WTC11 (cell line): ENCODE data around the gene FNBP1L. TPM values are rescaled to one million over a fixed set of nuclear protein-coding genes. Genes with fewer than 3 reads are reported as not detected.

Experiments
- ATAC-seq: fragments of 200-7000 bp; cut with Tn5 transposase; 2 replicates; pipeline ENCODE4 v1.10.0; 2021; ENCODE audit warnings: mild to moderate bottlenecking, moderate library complexity
- CTCF ChIA-PET: fragments of 300-600 bp; sonication (Branson Sonifier 250); formaldehyde crosslinking; loops from one replicate; lab custom pipeline; 2021; ENCODE audit warnings: antibody characterized with exemption; lab: Charles Lee
- POLR2A ChIA-PET: fragments of 350-600 bp; sonication (Branson Sonifier 250); formaldehyde crosslinking; loops from one replicate; lab custom pipeline; 2021; ENCODE audit warnings: antibody characterized with exemption; lab: Charles Lee
- DNase-seq: peaks from one replicate; pipeline ENCODE4 v3.0.0; 2021; ENCODE audit warnings: low spot score
- H3K27ac Mint-ChIP-seq: 2 replicates; pipeline ENCODE4 v1.8.0; 2021; ENCODE audit warnings: mixed read lengths
- H3K27me3 Mint-ChIP-seq: 2 replicates; pipeline ENCODE4 v1.8.0; 2021; ENCODE audit warnings: low read depth, mild to moderate bottlenecking, moderate library complexity, mixed read lengths
- H3K36me3 Mint-ChIP-seq: 2 replicates; pipeline ENCODE4 v1.8.0; 2021; ENCODE audit warnings: mixed read lengths
- H3K4me1 Mint-ChIP-seq: 2 replicates; pipeline ENCODE4 v1.8.0; 2022; ENCODE audit warnings: mixed read lengths
- H3K4me3 Mint-ChIP-seq: 2 replicates; pipeline ENCODE4 v1.8.0; 2021; ENCODE audit warnings: mild to moderate bottlenecking, moderate library complexity, mixed read lengths
- H3K9me3 Mint-ChIP-seq: 2 replicates; pipeline ENCODE4 v1.8.0; 2021; ENCODE audit warnings: mixed read lengths
- ATF1 ChIP-seq: sonication (generic); formaldehyde crosslinking; IDR thresholded peaks from 2 replicates; pipeline ENCODE4 v1.8.1; 2023; ENCODE audit warnings: mild to moderate bottlenecking, moderate library complexity, missing genetic modification reagents
- E2F1 ChIP-seq: sonication (generic); formaldehyde crosslinking; IDR thresholded peaks from 2 replicates; pipeline ENCODE4 v1.8.0; 2022; ENCODE audit warnings: mild to moderate bottlenecking, missing genetic modification reagents
- E2F4 ChIP-seq: sonication (generic); formaldehyde crosslinking; IDR thresholded peaks from 2 replicates; pipeline ENCODE4 v1.8.1; 2022; ENCODE audit warnings: low read depth, mild to moderate bottlenecking, moderate library complexity, missing genetic modification reagents, borderline replicate concordance
- HMGA2 ChIP-seq: fragments of 250-450 bp; sonication (Bioruptor Pico); IDR thresholded peaks from 2 replicates; pipeline ENCODE4 v1.4.0; 2021; ENCODE audit warnings: mild to moderate bottlenecking, moderate library complexity
- JUN ChIP-seq: sonication (generic); formaldehyde crosslinking; IDR thresholded peaks from 2 replicates; pipeline ENCODE4 v1.8.0; 2023; ENCODE audit warnings: mild to moderate bottlenecking, missing genetic modification reagents
- MAX ChIP-seq: sonication (generic); formaldehyde crosslinking; IDR thresholded peaks from 2 replicates; pipeline ENCODE4 v1.8.0; 2022; ENCODE audit warnings: mild to moderate bottlenecking, missing genetic modification reagents
- NFATC4 ChIP-seq: fragments of 250-450 bp; sonication (Bioruptor Pico); IDR thresholded peaks from 2 replicates; pipeline ENCODE4 v1.9.0; 2021; ENCODE audit warnings: mild to moderate bottlenecking
- NR1H2 ChIP-seq: sonication (generic); formaldehyde crosslinking; IDR thresholded peaks from 2 replicates; pipeline ENCODE4 v1.9.0; 2021; ENCODE audit warnings: mild to moderate bottlenecking, moderate library complexity, missing genetic modification reagents
- ZNF219 ChIP-seq: sonication (generic); formaldehyde crosslinking; IDR thresholded peaks from 2 replicates; pipeline ENCODE4 v1.8.0; 2023; ENCODE audit warnings: missing genetic modification reagents, mild to moderate bottlenecking, borderline replicate concordance
- total RNA-seq: library from RNA; stranded (reverse); gene quantifications from 3 replicates; pipeline ENCODE4 v1.2.3, GENCODE V29; 2021
- TF ChIP-seq, protein P1 (sequence below): fragments of 250-450 bp; sonication (Bioruptor Pico); IDR thresholded peaks from 2 replicates; pipeline ENCODE4 v1.8.0; 2021; ENCODE audit warnings: mild to moderate bottlenecking
- TF ChIP-seq, protein P2 (sequence below): sonication (generic); formaldehyde crosslinking; IDR thresholded peaks from 2 replicates; pipeline ENCODE4 v1.8.1; 2023; ENCODE audit warnings: mild to moderate bottlenecking, missing genetic modification reagents, moderate library complexity
- TF ChIP-seq, protein P3 (sequence below): sonication (generic); formaldehyde crosslinking; IDR thresholded peaks from 2 replicates; pipeline ENCODE4 v1.8.0; 2022; ENCODE audit warnings: mild to moderate bottlenecking, missing genetic modification reagents

FNBP1L gene
- total RNA-seq, 1 experiment from 2014 or later = 79.1 TPM

- no peak for DNase-seq
- H3K27ac Mint-ChIP-seq = no peak overlapping the region
- ChIA-PET POLR2A (no interaction called here), CTCF (interaction anchor here (1.5 to 1.6 kb wide), 2 partner anchors 19 to 110 kb away, joined by 5 read pairs; no protein-coding TSS in a partner anchor)
- peaks cover 18% of the 10 kb centered on the region for H3K9me3 Mint-ChIP-seq
- peaks cover 2% of the 10 kb centered on the region for H3K36me3 Mint-ChIP-seq
- H3K4me3 Mint-ChIP-seq = no peak overlapping the region
- no peak for TF ChIP-seq ZNF219 (CRISPR knock-in tag)
- TF ChIP-seq, protein P1, sequence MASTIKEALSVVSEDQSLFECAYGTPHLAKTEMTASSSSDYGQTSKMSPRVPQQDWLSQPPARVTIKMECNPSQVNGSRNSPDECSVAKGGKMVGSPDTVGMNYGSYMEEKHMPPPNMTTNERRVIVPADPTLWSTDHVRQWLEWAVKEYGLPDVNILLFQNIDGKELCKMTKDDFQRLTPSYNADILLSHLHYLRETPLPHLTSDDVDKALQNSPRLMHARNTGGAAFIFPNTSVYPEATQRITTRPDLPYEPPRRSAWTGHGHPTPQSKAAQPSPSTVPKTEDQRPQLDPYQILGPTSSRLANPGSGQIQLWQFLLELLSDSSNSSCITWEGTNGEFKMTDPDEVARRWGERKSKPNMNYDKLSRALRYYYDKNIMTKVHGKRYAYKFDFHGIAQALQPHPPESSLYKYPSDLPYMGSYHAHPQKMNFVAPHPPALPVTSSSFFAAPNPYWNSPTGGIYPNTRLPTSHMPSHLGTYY (CRISPR knock-in tag) = no peak
- no peak for TF ChIP-seq NR1H2 (CRISPR knock-in tag)
- no peak for TF ChIP-seq NFATC4 (CRISPR knock-in tag)
- no peak for TF ChIP-seq MAX (CRISPR knock-in tag)
- no peak for ATAC-seq
- no peaks in the 10 kb centered on the region for H3K27me3 Mint-ChIP-seq
- peaks cover 49% of the 10 kb centered on the region for H3K4me1 Mint-ChIP-seq
Measured at GRCh38 chr1:93415296-93415695, 32.6 kb upstream of the FNBP1L start.

DNA sequence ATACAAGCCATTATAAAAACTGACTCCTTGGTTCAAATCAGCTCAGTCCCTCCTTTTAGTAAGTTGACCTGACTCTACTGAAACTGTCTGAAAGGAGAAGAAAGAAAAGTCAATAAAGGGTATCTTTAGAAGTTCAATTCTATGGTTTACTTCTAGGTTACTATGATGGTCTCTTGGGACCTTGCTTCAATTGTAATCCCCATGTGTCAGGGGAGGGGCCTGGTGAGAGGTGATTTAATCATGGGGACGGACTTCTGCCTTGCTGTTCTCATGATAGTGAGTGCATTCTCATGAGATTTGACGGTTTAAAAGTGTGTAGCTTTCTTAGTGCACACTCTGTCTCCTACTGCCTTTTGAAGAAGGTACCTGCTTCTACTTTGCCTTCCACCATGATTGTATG, 31.7 kb upstream of the FNBP1L start:
- H3K36me3 Mint-ChIP-seq = no peaks in the 10 kb centered on the region
- no peak for TF ChIP-seq E2F4 (CRISPR knock-in tag)
- no peak for TF ChIP-seq HMGA2 (CRISPR knock-in tag)
- TF ChIP-seq, all 79 proteins: peak for 0

DNA sequence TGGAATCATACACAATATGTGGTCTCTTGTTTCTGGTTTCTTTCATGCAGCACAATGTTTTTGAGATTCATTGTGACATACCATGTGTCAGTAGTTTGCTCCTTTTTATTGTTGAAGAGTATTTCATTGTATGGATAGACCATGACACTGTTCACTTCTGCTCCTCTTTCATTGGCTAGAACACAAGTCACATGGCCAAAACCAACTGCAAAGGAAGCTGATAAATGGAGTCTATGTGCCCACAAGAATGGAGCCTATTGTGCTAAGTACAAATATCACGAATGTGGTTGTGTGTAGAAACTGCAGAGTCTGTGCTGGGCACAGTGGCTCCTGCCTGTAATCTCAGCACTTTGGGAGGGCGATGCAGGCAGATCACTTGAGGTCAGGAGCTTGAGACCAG, 28.6 kb upstream of the FNBP1L start:
- ATAC-seq (no peak), DNase-seq (no peak)
- H3K36me3 Mint-ChIP-seq = no peaks in the 10 kb centered on the region
- H3K9me3 Mint-ChIP-seq = peaks cover under 1% of the 10 kb centered on the region; the same call in 1 of the 2 replicates
- no peak overlapping the region for H3K27ac Mint-ChIP-seq
- CTCF ChIA-PET = no interaction called here
- POLR2A ChIA-PET = no interaction called here
- H3K4me1 Mint-ChIP-seq = peaks cover 13% of the 10 kb centered on the region
- no peak for TF ChIP-seq JUN (CRISPR knock-in tag)
- TF ChIP-seq, protein P2, sequence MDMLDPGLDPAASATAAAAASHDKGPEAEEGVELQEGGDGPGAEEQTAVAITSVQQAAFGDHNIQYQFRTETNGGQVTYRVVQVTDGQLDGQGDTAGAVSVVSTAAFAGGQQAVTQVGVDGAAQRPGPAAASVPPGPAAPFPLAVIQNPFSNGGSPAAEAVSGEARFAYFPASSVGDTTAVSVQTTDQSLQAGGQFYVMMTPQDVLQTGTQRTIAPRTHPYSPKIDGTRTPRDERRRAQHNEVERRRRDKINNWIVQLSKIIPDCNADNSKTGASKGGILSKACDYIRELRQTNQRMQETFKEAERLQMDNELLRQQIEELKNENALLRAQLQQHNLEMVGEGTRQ (CRISPR knock-in tag) = peak; percentile 39; the same call in 1 of the 2 replicates
- no peaks in the 10 kb centered on the region for H3K27me3 Mint-ChIP-seq
- H3K4me3 Mint-ChIP-seq = no peak overlapping the region

More for the DNA sequence above, 31.7 kb upstream of the FNBP1L start:
- Mint-ChIP-seq H3K4me1 (peaks cover 43% of the 10 kb centered on the region), H3K27ac (no peak overlapping the region), H3K27me3 (no peaks in the 10 kb centered on the region), H3K4me3 (no peak overlapping the region), H3K9me3 (peaks cover 11% of the 10 kb centered on the region; the same call in 1 of the 2 replicates)
- ChIA-PET CTCF (no interaction called here), POLR2A (no interaction called here)
- ATAC-seq (no peak), DNase-seq (no peak)

DNA sequence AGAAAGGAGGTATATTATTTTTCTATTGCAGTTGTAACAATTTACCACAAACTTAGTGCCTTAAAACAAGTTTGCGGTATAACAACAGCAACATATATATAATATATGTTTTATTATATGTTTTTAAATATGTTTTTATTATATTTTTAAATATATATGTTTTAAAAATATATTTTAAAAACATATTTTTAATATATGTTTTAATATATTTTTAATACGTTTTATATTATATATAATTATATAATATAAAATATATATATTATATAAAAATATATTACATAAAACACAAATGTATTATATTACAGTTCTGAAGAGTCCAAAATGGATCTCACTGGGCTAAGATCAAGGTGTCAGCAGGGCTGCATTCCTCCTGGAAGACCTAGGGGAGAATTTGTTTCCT, 27.5 kb upstream of the FNBP1L start:
- H3K36me3 Mint-ChIP-seq = no peaks in the 10 kb centered on the region
- ATAC-seq (no peak), DNase-seq (no peak)
- H3K9me3 Mint-ChIP-seq = peaks cover 9% of the 10 kb centered on the region
- H3K4me3 Mint-ChIP-seq = no peak overlapping the region
- TF ChIP-seq ZNF219 (CRISPR knock-in tag) = no peak
- peak; percentile 93; the same call in 1 of the 2 replicates for TF ChIP-seq HMGA2 (CRISPR knock-in tag)
- H3K27me3 Mint-ChIP-seq = no peaks in the 10 kb centered on the region
- CTCF ChIA-PET = no interaction called here
- no peak overlapping the region for H3K27ac Mint-ChIP-seq
- peaks cover 6% of the 10 kb centered on the region for H3K4me1 Mint-ChIP-seq
- POLR2A ChIA-PET = no interaction called here

DNA sequence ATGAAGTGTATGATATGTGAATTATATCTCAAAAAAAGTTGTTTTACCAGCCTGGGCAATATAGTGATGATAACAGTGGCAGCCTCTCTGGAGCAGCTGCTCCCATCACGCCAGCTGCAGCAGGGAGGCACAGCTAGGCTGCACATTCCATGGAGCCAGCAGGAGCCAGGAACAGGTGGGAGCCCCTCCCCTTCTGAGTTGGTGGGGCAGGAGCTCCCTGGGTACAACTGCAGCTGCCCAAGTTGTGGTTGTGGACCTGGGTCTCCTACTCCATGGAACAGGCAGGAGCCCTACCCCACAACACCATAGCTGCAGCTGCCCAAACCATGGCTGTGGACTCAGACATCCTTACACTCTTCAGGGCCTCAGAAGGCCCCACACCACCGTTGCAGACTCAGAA, 21.7 kb upstream of the FNBP1L start:
- no peak overlapping the region for H3K27ac Mint-ChIP-seq
- DNase-seq = no peak
- POLR2A ChIA-PET = no interaction called here
- TF ChIP-seq, protein P3, sequence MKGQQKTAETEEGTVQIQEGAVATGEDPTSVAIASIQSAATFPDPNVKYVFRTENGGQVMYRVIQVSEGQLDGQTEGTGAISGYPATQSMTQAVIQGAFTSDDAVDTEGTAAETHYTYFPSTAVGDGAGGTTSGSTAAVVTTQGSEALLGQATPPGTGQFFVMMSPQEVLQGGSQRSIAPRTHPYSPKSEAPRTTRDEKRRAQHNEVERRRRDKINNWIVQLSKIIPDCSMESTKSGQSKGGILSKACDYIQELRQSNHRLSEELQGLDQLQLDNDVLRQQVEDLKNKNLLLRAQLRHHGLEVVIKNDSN (CRISPR knock-in tag) = no peak
- TF ChIP-seq ATF1 (CRISPR knock-in tag) (no peak), E2F1 (CRISPR knock-in tag) (no peak)
- no peaks in the 10 kb centered on the region for H3K4me1 Mint-ChIP-seq
- H3K36me3 Mint-ChIP-seq = peaks cover 2% of the 10 kb centered on the region
- H3K27me3 Mint-ChIP-seq = no peaks in the 10 kb centered on the region
- peaks cover 16% of the 10 kb centered on the region for H3K9me3 Mint-ChIP-seq
- CTCF ChIA-PET = no interaction called here
- no peak overlapping the region for H3K4me3 Mint-ChIP-seq
- ATAC-seq = no peak
